ENCODE data around the gene OCA2. TPM values are rescaled to one million over a fixed set of nuclear protein-coding genes. Genes with fewer than 3 reads are reported as not detected.

OCA2 gene
- total and polyA plus RNA-seq, 2 of the 13 experiments (the other 11 are each of a cell fraction or from before 2014, with no cell fraction given): 0.02 to 0.05 TPM

GRCh38 chr15:27734785-27735495 is 364.2 kb downstream of the OCA2 start (continued):
- TF ChIP-seq THAP9 (CRISPR knock-in tag; IDR thresholded peaks at IDR 0.05; ENCODE audit: borderline replicate concordance) (no peak), YEATS4 (CRISPR knock-in tag; IDR thresholded peaks at IDR 0.05; ENCODE audit: borderline replicate concordance) (no peak), TRIM24 (CRISPR knock-in tag; IDR thresholded peaks at IDR 0.05) (no peak), CREB1 (IDR thresholded peaks at IDR 0.05) (peak; percentile 54; the same call in 1 of the 2 replicates), CREB1 (CRISPR knock-in tag; IDR thresholded peaks at IDR 0.05) (no peak), RELA (CRISPR knock-in tag; IDR thresholded peaks at IDR 0.05) (no peak), KDM4B (CRISPR knock-in tag; IDR thresholded peaks at IDR 0.05) (no peak), ZNF160 (CRISPR knock-in tag; IDR thresholded peaks at IDR 0.05) (peak; percentile 94), AHR (CRISPR knock-in tag; IDR thresholded peaks at IDR 0.05) (no peak), RAD21 (CRISPR knock-in tag; IDR thresholded peaks at IDR 0.05) (no peak), CENPBD1 (CRISPR knock-in tag; IDR thresholded peaks at IDR 0.05; ENCODE audit: borderline replicate concordance, low read depth) (no peak), UBTF (CRISPR knock-in tag; IDR thresholded peaks at IDR 0.05) (no peak), ZNF710 (CRISPR knock-in tag; IDR thresholded peaks at IDR 0.05; ENCODE audit: borderline replicate concordance) (no peak), ATF7 (IDR thresholded peaks at IDR 0.05) (peak; percentile 84), ATF7 (CRISPR knock-in tag; IDR thresholded peaks at IDR 0.05) (no peak), ZNF205 (CRISPR knock-in tag; IDR thresholded peaks at IDR 0.05) (no peak)

Data from HepG2 (cell line).